ENCODE measurements around the gene BAG2. TPM values are rescaled to one million over a fixed set of nuclear protein-coding genes. Genes with fewer than 3 reads are reported as not detected.

Gene BAG2
- total RNA-seq, 2 donors from 2014 or later = 15.7 to 19.6 TPM

GRCh38 chr6:57143690-57144089, 28.4 kb upstream of the BAG2 start:
- Histone ChIP-seq H3K36me3 (peaks cover 10% of the 10 kb centered on the region), H3K9me3 (no peaks in the 10 kb centered on the region), H3K27me3 (replicated peaks; ENCODE audit: insufficient read depth) (no peaks in the 10 kb centered on the region), H3K4me3 (no peak overlapping the region), H3K27ac (no peak overlapping the region), H3K4me1 (ENCODE audit: control insufficient read depth in 1 of 2, low read depth in 2 of 2) (no peaks in the 10 kb centered on the region)
- ATAC-seq (ENCODE audit: insufficient number of reproducible peaks, low FRiP score, low read depth) (no peak), DNase-seq (ENCODE audit: low spot score) (no peak)
- no peak for TF ChIP-seq CTCF (IDR thresholded peaks at IDR 0.05)

GRCh38 chr6:57147401-57147800, 24.7 kb upstream of the BAG2 start:
- Histone ChIP-seq H3K4me1 (ENCODE audit: control insufficient read depth in 1 of 2, low read depth in 2 of 2) (no peaks in the 10 kb centered on the region), H3K4me3 (no peak overlapping the region), H3K27ac (no peak overlapping the region), H3K9me3 (no peaks in the 10 kb centered on the region), H3K27me3 (replicated peaks; ENCODE audit: insufficient read depth) (no peaks in the 10 kb centered on the region), H3K36me3 (peaks cover 9% of the 10 kb centered on the region)
- ATAC-seq (ENCODE audit: insufficient number of reproducible peaks, low FRiP score, low read depth) = no peak
- DNase-seq (ENCODE audit: low spot score) = no peak
- no peak for TF ChIP-seq CTCF (IDR thresholded peaks at IDR 0.05)

GRCh38 chr6:57147955-57148858, 23.9 kb upstream of the BAG2 start:
- H3K9me3 ChIP-seq = no peaks in the 10 kb centered on the region
- H3K36me3 ChIP-seq = peaks cover 16% of the 10 kb centered on the region
- H3K4me1 ChIP-seq (ENCODE audit: control insufficient read depth in 1 of 2, low read depth in 2 of 2) = no peaks in the 10 kb centered on the region
- no peak overlapping the region for H3K4me3 ChIP-seq
- DNase-seq (ENCODE audit: low spot score) = no peak
- ATAC-seq (ENCODE audit: insufficient number of reproducible peaks, low FRiP score, low read depth) = no peak
- no peak overlapping the region for H3K27ac ChIP-seq
- H3K27me3 ChIP-seq (replicated peaks; ENCODE audit: insufficient read depth) = no peaks in the 10 kb centered on the region
- no peak for TF ChIP-seq CTCF (IDR thresholded peaks at IDR 0.05)

- Histone ChIP-seq H3K4me1 (ENCODE audit: control insufficient read depth in 1 of 2, low read depth in 2 of 2) (no peaks in the 10 kb centered on the region), H3K27me3 (replicated peaks; ENCODE audit: insufficient read depth) (no peaks in the 10 kb centered on the region), H3K4me3 (no peak overlapping the region), H3K27ac (no peak overlapping the region), H3K9me3 (no peaks in the 10 kb centered on the region), H3K36me3 (peaks cover 7% of the 10 kb centered on the region)
- no peak for TF ChIP-seq CTCF (IDR thresholded peaks at IDR 0.05)
- no peak for ATAC-seq (ENCODE audit: insufficient number of reproducible peaks, low FRiP score, low read depth)
- DNase-seq (ENCODE audit: low spot score) = no peak
These were observed 13.5 kb upstream of the BAG2 start for GRCh38 chr6:57158658-57159057.

- Histone ChIP-seq H3K27me3 (replicated peaks; ENCODE audit: insufficient read depth) (no peaks in the 10 kb centered on the region), H3K4me1 (ENCODE audit: control insufficient read depth in 1 of 2, low read depth in 2 of 2) (no peaks in the 10 kb centered on the region), H3K36me3 (peaks cover 7% of the 10 kb centered on the region), H3K27ac (no peak overlapping the region), H3K4me3 (no peak overlapping the region), H3K9me3 (no peaks in the 10 kb centered on the region)
- no peak for TF ChIP-seq CTCF (IDR thresholded peaks at IDR 0.05)
- DNase-seq (ENCODE audit: low spot score) (no peak), ATAC-seq (ENCODE audit: insufficient number of reproducible peaks, low FRiP score, low read depth) (no peak)
These were observed 13.0 kb upstream of the BAG2 start for GRCh38 chr6:57159127-57159526.
